ENCODE measurements around the gene KLHL2.
A peak's percentile ranks its signal among the peaks of the same experiment; 100 is the strongest.

KLHL2 gene

GRCh38 chr4:165343353-165344191, 136.2 kb downstream of the KLHL2 start:
- TF ChIP-seq FOXP2 (optimal IDR thresholded peaks at IDR 0.05; ENCODE audit: control extremely low read depth, extremely low read length, insufficient read depth) (no peak), POLR2AphosphoS5 (IDR thresholded peaks at IDR 0.05; ENCODE audit: borderline replicate concordance, low read depth, low read length) (no peak; the same call in 1 of the 2 replicates), EZH2 (IDR thresholded peaks at IDR 0.05) (no peak)
- H3K36me3 ChIP-seq (ENCODE audit: insufficient read depth, low read length), result peaks cover 53% of the 10 kb centered on the region
- DNase-seq (ENCODE audit: low read depth, low spot score), result no peak
- H3K9ac ChIP-seq (ENCODE audit: insufficient read length), result no peak overlapping the region
- no peak overlapping the region for H3K4me3 ChIP-seq
- peak overlapping the region; percentile 52; the same call in 1 of the 2 replicates for H3K27ac ChIP-seq
- no peaks in the 10 kb centered on the region for H3K9me3 ChIP-seq (ENCODE audit: low read depth, low read length)

GRCh38 chr4:165345666-165346417, 138.5 kb downstream of the KLHL2 start:
- Histone ChIP-seq H3K4me3 (no peak overlapping the region), H3K36me3 (ENCODE audit: insufficient read depth, low read length) (peaks cover 31% of the 10 kb centered on the region), H3K27ac (peak overlapping the region; percentile 39; the same call in 1 of the 2 replicates), H3K9me3 (ENCODE audit: low read depth, low read length) (no peaks in the 10 kb centered on the region), H3K9ac (ENCODE audit: insufficient read length) (no peak overlapping the region)
- TF ChIP-seq FOXP2 (optimal IDR thresholded peaks at IDR 0.05; ENCODE audit: control extremely low read depth, extremely low read length, insufficient read depth) (no peak), EZH2 (IDR thresholded peaks at IDR 0.05) (no peak), POLR2AphosphoS5 (IDR thresholded peaks at IDR 0.05; ENCODE audit: borderline replicate concordance, low read depth, low read length) (no peak)
- DNase-seq (ENCODE audit: low read depth, low spot score), result no peak

GRCh38 chr4:165347647-165348569, 140.5 kb downstream of the KLHL2 start:
- Histone ChIP-seq H3K4me3 (no peak overlapping the region), H3K9ac (ENCODE audit: insufficient read length) (no peak overlapping the region), H3K9me3 (ENCODE audit: low read depth, low read length) (no peaks in the 10 kb centered on the region), H3K27ac (no peak overlapping the region), H3K36me3 (ENCODE audit: insufficient read depth, low read length) (peaks cover 11% of the 10 kb centered on the region)
- no peak for TF ChIP-seq FOXP2 (optimal IDR thresholded peaks at IDR 0.05; ENCODE audit: control extremely low read depth, extremely low read length, insufficient read depth)
- no peak for DNase-seq (ENCODE audit: low read depth, low spot score)

- DNase-seq (ENCODE audit: low read depth, low spot score), result no peak
Measured at GRCh38 chr4:165351359-165352130, 144.2 kb downstream of the KLHL2 start.

GRCh38 chr4:165355900-165356300, 148.5 kb downstream of the KLHL2 start:
- no peak for DNase-seq (ENCODE audit: low read depth, low spot score)
- TF ChIP-seq POLR2AphosphoS5 (IDR thresholded peaks at IDR 0.05; ENCODE audit: borderline replicate concordance, low read depth, low read length) (no peak), FOXP2 (optimal IDR thresholded peaks at IDR 0.05; ENCODE audit: control extremely low read depth, extremely low read length, insufficient read depth) (no peak), EZH2 (IDR thresholded peaks at IDR 0.05) (no peak)
- Histone ChIP-seq H3K27ac (no peak overlapping the region), H3K4me3 (no peak overlapping the region), H3K9me3 (ENCODE audit: low read depth, low read length) (no peaks in the 10 kb centered on the region), H3K36me3 (ENCODE audit: insufficient read depth, low read length) (no peaks in the 10 kb centered on the region), H3K9ac (ENCODE audit: insufficient read length) (no peak overlapping the region)

More at GRCh38 chr4:165351359-165352130, 144.2 kb downstream of the KLHL2 start:
- Histone ChIP-seq H3K9ac (ENCODE audit: insufficient read length) (no peak overlapping the region), H3K9me3 (ENCODE audit: low read depth, low read length) (no peaks in the 10 kb centered on the region), H3K4me3 (no peak overlapping the region), H3K36me3 (ENCODE audit: insufficient read depth, low read length) (no peaks in the 10 kb centered on the region), H3K27ac (no peak overlapping the region)
- TF ChIP-seq POLR2AphosphoS5 (IDR thresholded peaks at IDR 0.05; ENCODE audit: borderline replicate concordance, low read depth, low read length) (no peak), FOXP2 (optimal IDR thresholded peaks at IDR 0.05; ENCODE audit: control extremely low read depth, extremely low read length, insufficient read depth) (no peak), EZH2 (IDR thresholded peaks at IDR 0.05) (no peak)

- Histone ChIP-seq H3K36me3 (ENCODE audit: insufficient read depth, low read length) (no peaks in the 10 kb centered on the region), H3K4me3 (no peak overlapping the region), H3K9me3 (ENCODE audit: low read depth, low read length) (no peaks in the 10 kb centered on the region), H3K27ac (0 out of 2 replicates have a peak overlapping the region, but pooled peaks have one; percentile 49), H3K9ac (ENCODE audit: insufficient read length) (no peak overlapping the region)
- no peak for TF ChIP-seq POLR2AphosphoS5 (IDR thresholded peaks at IDR 0.05; ENCODE audit: borderline replicate concordance, low read depth, low read length)
- no peak for TF ChIP-seq EZH2 (IDR thresholded peaks at IDR 0.05)
- no peak for TF ChIP-seq FOXP2 (optimal IDR thresholded peaks at IDR 0.05; ENCODE audit: control extremely low read depth, extremely low read length, insufficient read depth)
- DNase-seq (ENCODE audit: low read depth, low spot score), result no peak
Measured at GRCh38 chr4:165359506-165359905, 152.1 kb downstream of the KLHL2 start.

- H3K9me3 ChIP-seq (ENCODE audit: low read depth, low read length), result no peaks in the 10 kb centered on the region
- no peak for DNase-seq (ENCODE audit: low read depth, low spot score)
- H3K9ac ChIP-seq (ENCODE audit: insufficient read length), result no peak overlapping the region
- TF ChIP-seq EZH2 (IDR thresholded peaks at IDR 0.05) (no peak), FOXP2 (optimal IDR thresholded peaks at IDR 0.05; ENCODE audit: control extremely low read depth, extremely low read length, insufficient read depth) (no peak), POLR2AphosphoS5 (IDR thresholded peaks at IDR 0.05; ENCODE audit: borderline replicate concordance, low read depth, low read length) (no peak)
- H3K36me3 ChIP-seq (ENCODE audit: insufficient read depth, low read length), result no peaks in the 10 kb centered on the region
- H3K27ac ChIP-seq, result peak overlapping the region; percentile 49; the same call in 1 of the 2 replicates
- H3K4me3 ChIP-seq, result no peak overlapping the region
Measured at GRCh38 chr4:165360041-165360695, 152.8 kb downstream of the KLHL2 start.
